Head of caudate nucleus (tissue), 42 donors: ENCODE results near the gene KCNF1.
"Not testable (repeated sequence)": the region's sequence is repeated elsewhere in the genome, so short reads cannot be mapped to it uniquely, and the experiment has no call there.

Experiments used
- DNase-seq, 42 donors: peaks; one replicate each; pipeline versions ENCODE4 v3.0.0 to v3.0.0-alpha.2; 2020 to 2021; ENCODE audit warnings: mixed read lengths in 7 of 42
- intact Hi-C: fragments of 100-400 bp; cut with DNase I; formaldehyde crosslinking; loops from one replicate; pipeline ENCODE4 v1.15.0; 2022

The KCNF1 gene

DNA sequence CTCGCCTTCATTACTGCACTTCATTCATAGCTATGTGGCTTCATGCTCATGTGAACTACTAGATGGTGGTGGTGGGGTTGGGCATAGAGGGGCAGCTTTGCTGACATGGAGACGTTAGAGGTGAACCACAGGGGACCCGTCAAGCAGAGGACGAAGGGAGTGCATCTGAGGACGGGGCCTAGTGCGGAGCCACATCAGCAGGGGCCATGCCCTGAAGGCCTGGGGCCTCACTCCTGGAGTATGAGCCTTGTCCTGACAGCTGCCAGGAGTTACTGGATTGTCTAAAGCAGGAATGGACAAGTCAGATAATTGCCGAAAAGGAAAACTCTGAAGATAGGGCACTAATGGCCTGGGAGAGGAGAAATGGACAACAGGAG, 36.4 kb downstream of the KCNF1 start:
- no peak for DNase-seq
- intact Hi-C loops: no loop called here

DNA sequence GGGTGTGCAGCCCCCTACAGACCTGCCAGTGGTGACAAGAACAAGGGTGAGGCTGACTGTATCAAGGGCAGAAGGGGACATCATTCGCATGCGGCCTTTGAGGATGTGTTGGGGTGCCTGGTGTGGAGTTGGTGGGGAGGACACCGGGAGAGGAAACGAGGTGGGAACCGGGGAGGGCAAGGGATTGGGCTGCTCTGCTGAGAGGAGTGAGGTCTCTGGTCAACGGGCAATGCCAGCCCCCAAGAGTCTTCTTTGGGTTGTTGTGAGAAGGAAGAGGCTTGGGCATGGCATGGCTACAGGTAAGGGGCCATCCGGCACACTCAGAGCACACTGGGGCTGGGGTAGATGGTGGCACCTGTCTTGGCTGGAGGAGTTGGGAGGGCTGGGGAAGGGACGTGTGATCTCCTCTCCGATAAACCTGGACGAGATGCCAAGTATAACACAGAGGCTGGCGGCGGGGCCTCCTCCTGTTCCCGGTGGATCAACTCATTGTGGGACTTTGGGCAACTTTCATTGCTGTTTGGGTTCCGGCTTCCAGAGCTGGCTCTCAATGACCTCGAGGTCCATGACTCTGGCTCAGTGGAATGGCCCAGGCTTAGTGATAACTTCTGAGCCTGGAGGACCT, 37.0 kb downstream of the KCNF1 start:
- intact Hi-C loops: no loop called here
- no peak for DNase-seq

DNA sequence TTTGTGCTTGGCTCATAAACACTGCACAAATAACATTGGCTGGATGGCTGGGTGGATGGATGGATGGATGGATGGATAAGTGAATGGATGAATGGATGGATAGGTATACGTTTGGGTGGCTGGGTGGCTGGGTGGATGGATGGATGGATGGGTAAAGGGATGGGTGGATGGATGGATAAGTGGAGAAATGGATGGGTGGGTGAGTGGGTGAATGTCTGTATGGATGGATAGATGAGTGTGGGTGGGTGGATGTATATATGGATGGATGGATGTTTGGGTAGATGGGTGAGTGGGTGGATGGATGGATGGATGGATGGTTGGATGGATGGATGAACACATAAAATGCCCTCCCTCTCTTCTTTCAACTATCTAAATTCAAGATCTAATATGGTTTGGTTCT, 38.1 kb downstream of the KCNF1 start:
- intact Hi-C loops: no loop called here
- DNase-seq: no peak

DNA sequence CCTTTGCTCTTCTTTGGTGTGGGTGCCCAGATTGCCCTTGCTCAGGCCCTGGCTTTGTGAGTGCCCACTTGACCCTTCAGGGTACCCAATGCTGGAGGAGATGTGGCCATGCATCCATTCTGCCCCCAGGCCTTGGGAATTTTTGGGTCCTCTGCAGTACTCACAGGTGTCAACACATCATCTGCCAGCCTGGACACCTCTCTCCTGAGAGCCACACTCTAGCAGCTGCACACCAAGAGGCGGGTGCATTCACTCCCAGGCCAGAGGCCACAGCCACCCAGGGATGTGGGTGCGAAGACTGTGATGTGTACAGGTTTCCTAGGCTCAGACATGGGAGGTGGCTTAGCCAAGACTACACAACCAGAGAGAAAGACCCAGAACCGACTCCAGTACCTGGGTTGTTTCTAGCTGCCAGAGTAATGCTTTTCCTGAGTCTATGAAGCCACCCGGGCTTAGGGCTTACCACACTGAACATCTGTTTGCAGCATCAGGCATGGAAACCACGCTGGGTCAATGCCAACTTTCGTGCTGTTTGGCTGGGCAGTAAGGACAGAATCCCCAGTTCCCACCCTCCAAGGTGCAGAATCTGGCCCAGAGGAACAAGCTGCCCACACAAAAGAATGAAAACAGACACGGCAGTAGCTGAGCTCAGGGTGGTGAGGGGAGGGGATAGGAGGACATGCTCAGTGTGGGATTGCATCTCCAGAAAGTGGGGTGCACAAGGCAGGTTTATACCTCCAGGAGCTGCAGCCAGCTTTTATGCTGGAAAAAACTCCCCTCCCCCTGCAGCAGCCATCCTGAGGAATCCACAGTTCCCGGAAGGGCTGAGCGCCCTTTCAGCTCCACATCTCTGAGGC, 40.1 kb downstream of the KCNF1 start:
- intact Hi-C loops: no loop called here
- peak in 1 of 42 donors; percentile 1 for DNase-seq

DNA sequence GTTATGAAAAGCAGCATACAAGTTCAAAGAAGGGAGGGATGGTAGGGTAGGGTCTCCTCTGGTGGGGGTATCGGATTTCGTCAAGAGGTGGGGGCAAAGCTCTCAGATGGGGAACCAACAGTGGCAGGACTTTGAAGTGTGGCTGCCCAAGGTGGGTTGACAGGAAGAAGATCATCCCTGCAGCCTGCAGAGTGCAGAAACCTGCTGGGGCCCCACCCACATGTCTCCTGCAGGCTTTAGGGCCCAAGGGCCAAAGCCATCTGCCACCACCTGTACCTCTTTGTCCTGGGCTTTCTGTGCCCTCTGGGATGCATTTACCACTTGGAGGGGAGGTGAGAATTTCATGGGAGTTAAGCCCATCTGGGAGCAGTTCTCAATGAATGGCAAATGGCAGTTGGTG, 42.7 kb downstream of the KCNF1 start:
- DNase-seq: peak in 1 of 42 donors; percentile 0
- intact Hi-C loops: no loop called here

DNA sequence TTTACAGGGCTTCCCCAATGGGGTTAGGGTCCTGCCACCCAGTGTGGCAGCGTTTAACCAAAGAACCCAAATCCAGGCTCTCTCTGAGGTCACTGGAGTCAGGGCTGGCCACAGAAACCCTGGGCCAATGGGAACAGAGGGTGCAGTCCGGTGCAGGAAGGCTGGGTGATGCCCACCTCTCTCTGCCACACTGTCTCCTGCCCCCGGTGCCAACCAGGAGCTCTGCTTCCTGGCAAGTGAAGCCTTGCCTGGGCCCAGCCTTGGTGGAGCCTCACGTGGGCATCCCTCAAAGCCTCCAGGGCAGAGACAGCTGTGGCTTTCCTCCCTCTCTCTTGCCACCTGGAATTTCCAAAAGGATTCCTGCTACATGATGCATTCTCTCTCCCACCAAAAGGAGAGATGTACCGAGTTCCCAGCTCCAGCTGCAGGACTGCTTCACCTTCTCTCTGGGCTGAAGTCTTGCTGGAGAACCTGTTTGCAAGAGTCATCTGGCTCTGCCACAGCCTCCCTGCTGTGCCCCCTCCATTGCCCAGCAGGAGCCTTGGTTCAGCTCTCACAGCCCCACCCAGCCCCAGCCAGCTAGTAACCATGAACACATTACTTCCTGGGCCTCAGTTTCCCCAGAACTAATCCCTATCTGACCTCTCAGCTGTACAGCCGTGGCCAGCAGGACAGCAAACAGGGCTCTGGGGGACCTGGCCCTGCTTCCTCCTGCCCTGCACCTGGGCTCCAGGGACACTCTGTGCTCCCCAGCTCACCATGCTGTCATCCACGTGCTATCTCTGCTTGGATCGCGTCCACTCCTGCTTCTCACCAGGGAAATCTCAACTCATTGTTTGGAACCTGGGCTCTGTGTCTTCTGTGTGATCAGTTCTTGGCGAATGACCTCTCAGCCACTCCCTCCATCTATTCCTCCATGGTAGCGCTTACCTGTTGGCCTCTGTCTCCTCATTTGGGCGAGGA, 43.4 kb downstream of the KCNF1 start:
- intact Hi-C loops: no loop called here
- peak in 2 of 42 donors; percentile 2 to 6 for DNase-seq

DNA sequence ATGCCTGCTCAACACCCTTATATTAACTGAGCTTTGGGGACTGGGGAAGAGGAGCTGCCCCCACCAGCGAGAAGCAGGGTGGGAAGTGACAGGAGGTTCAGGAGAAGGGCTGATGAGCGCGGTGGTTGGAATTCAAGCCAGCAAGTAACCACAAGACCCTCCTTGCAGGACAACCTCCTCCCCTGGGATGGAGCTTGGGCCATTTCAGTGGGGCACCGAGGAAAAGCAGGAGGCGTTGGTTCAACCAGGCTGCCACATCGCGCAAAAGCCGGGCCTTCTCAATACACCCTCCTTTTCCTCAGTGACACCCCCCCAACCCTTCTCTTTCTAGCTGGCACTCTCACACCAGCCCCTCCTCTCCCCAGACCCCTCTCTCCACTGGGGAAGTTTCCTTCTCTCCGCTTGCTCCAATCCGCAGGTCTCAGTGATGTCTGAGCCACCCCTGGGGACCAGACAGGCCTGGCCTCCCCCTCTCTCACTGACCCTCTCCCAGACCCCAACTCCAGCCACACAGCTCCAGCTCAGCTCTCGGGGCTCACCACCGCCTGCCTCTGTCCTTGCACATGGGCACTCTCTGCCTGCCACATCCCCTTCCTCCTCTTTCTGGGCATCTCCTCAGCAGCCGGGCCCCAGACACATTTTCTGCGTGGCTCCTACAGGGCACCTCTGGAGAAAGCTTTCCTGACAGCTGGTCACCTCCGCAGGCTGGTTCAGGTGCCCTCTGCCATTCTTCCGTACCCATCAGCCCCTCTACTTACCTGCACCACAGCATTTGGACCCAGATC, 44.5 kb downstream of the KCNF1 start:
- DNase-seq: peak in 1 of 42 donors; percentile 1
- intact Hi-C loops: no loop called here

DNA sequence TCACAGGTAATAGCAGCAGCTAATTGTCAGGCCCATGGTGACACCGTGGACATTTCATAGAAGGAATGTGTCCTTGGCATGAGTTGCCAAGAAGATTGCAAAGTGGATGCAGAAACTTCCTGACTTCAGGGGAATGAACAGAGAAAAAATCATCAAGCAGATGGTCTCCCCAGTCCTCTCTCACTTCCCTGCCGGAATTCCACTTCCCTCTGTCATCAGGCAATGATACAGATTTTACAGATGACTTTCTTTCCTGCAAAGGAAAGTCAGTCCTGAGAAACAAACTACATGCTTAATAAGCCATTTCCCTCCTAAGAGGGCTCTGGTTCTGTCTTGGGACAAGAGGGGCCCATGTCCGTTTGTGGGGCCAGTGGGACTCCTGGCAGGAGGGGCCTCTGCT, 45.7 kb downstream of the KCNF1 start:
- intact Hi-C loops: no loop called here
- DNase-seq: peak in 1 of 42 donors; percentile 1

DNA sequence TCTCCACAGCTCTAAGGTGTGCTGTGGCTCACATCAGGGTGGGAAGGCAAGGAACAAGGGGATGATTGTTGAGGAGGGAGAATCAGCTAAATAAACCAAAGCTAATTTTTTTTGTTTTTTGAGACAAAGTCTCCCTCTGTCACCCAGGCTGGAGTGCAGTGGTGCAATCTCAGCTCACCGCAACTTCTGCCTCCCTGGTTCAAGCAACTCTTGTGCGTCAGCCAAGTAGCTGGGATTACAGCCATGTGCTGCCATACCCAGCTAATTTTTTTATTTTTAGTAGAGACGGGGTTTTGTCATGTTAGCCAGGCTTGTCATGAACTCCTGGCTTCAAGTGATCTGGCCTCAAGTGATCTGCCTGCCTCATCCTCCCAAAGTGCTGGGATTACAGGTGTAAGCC, 46.7 kb downstream of the KCNF1 start:
- intact Hi-C loops: not testable (repeated sequence)
- peak in 1 of 42 donors; percentile 3 for DNase-seq

DNA sequence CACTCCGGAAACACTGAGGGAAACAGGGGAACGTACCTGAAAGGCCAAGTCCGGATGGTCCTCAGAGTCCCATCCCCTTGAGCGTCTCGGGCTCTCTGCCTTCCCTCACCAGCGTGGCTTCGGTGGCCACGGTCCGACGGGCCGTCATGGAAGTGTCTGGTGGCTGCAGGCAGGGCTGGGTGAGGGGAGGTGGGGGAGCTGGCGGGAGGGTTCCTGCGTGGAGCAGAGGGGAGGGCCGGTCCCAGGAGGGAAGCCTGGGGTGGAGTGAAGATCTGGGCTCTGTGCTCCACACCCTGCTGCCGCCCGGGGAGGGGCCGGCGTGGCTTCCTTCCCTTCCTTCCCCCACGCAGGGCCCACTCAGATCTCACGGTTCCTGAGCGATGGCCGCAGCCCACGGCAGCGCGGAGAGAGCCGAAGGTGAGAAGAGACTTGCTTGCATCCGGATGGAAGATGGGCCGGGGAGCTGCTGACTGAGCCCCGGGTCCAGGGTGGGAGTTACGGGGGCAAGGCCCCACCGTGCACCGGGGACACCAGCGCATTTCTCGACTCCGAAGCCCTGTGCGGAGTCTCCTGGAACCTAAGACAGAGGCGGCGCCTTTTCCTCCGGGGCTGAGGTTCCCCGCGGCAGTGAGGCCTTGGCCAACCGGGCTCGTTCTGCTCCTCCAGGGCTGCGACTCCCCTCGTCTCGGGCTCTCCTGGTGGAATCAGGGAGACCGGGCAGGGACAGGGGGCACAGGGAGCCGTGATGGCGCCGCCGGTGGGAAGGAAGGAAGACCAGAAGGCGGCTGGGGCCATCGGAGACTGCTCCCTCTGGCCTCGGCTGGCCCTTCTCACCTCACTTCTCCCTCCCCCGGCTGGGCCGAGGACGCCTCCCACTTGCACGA, 49.1 kb downstream of the KCNF1 start:
- intact Hi-C loops: no loop called here
- DNase-seq: peak in 1 of 42 donors; percentile 2

DNA sequence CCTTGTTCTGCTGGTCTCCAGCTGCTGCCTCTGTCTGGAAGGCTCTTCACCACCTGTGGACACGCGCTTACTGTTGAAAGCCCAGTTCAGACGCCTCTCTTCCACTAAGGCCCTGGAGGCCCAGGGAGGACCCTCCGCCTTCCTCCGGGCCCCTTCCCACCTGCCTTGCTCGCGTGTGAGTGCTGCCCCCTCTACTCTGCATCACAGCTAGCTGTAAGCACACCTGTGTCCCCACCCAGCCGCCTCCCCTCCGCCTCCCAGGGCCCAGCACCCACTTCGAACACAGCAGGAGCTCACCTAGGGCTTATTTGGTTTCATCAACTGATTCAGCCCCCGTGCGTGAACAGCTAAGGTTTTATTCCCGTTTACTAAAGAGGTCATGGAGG, 49.7 kb downstream of the KCNF1 start:
- intact Hi-C loops: no loop called here
- peak in 1 of 42 donors; percentile 1 for DNase-seq

DNA sequence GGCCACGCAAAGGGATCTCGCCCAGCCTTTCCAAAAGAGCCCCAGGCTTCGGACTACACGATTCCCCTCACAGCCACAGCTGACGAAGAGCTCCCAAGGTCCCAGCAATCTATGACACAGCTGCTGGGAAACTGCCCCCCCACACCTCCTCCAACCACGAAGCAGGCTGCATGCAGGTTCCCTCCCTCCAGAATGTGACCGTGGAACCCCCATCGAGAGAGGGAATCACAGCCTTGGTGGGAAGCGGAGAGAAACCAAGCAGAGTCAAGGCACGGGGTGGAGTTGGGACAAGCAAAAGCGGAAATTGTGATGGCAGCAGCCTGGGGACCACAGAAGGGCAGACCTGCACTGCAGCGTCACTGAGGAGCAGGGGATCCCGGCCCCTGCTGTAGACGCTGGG, 50.3 kb downstream of the KCNF1 start:
- DNase-seq: peak in 1 of 42 donors; percentile 4
- intact Hi-C loops: no loop called here

DNA sequence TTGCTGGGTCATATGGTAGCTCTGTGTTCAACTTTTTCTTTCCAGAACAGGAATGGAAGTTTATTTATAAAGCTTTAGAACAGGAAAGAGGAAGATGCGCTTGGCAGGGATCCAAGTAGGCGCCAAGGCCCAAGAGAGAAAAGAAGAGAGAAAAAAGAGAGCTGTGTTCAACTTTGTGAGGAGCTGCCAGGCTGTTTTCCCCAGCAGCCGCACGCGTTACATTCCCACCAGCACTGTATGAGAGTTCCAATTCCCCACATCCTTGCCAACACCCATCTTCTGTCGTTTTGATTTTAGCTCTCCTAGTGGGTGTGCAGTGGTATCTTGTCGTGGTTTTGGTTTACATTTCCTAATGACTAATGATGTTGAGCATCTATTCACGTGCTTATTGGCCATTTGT, 51.4 kb downstream of the KCNF1 start:
- peak in 8 of 42 donors; percentile 6 to 41 (median 34) for DNase-seq
- intact Hi-C loops: no loop called here
